Suppressor macrophage treated with lipopolysaccharide for 4 hours (primary cell): ENCODE measurements around the gene KLHL8.

Source experiments
- DNase-seq: peaks from one replicate; pipeline ENCODE4 v3.0.0-alpha.2; 2020

KLHL8 gene

GRCh38 chr4:87220094-87220822 lies at the start of gene KLHL8:
KLHL8 (minus strand) TSS chr4:87220618; CDS start chr4:87195539, 25,079 bp downstream.
- DNase-seq = peak; percentile 94

GRCh38 chr4:87270144-87270543 lies 49.7 kb upstream of the KLHL8 start:
- DNase-seq = peak; percentile 10

- DNase-seq = no peak
These were observed 48.0 kb upstream of the KLHL8 start for GRCh38 chr4:87268411-87268810.

GRCh38 chr4:87266986-87267385 lies 46.6 kb upstream of the KLHL8 start:
- DNase-seq = no peak

GRCh38 chr4:87262886-87263285 lies 42.5 kb upstream of the KLHL8 start:
- no peak for DNase-seq

GRCh38 chr4:87260477-87260876 lies 40.1 kb upstream of the KLHL8 start:
- no peak for DNase-seq

- DNase-seq = no peak
These were observed 38.3 kb upstream of the KLHL8 start for GRCh38 chr4:87258677-87259076.

- no peak for DNase-seq
These were observed 37.1 kb upstream of the KLHL8 start for GRCh38 chr4:87257523-87257922.

GRCh38 chr4:87255755-87256154 lies 35.3 kb upstream of the KLHL8 start:
- DNase-seq = no peak

GRCh38 chr4:87251106-87251505 lies 30.7 kb upstream of the KLHL8 start:
- DNase-seq = no peak

- no peak for DNase-seq
These were observed 29.9 kb upstream of the KLHL8 start for GRCh38 chr4:87250294-87250693.

- no peak for DNase-seq
These were observed 29.1 kb upstream of the KLHL8 start for GRCh38 chr4:87249332-87250019.

- DNase-seq = no peak
These were observed 23.1 kb upstream of the KLHL8 start for GRCh38 chr4:87243426-87244053.

- no peak for DNase-seq
These were observed 20.9 kb upstream of the KLHL8 start for GRCh38 chr4:87241336-87241735.

GRCh38 chr4:87240341-87240740 lies 19.9 kb upstream of the KLHL8 start:
- DNase-seq = no peak

GRCh38 chr4:87239821-87240220 lies 19.4 kb upstream of the KLHL8 start:
- no peak for DNase-seq

- no peak for DNase-seq
These were observed 18.8 kb upstream of the KLHL8 start for GRCh38 chr4:87239194-87239593.

GRCh38 chr4:87236861-87237260 lies 16.4 kb upstream of the KLHL8 start:
- DNase-seq = no peak

GRCh38 chr4:87235020-87235671 lies 14.7 kb upstream of the KLHL8 start:
- no peak for DNase-seq

- no peak for DNase-seq
These were observed 11.8 kb upstream of the KLHL8 start for GRCh38 chr4:87232216-87232615.

GRCh38 chr4:87230806-87231205 lies 10.4 kb upstream of the KLHL8 start:
- no peak for DNase-seq

- DNase-seq = no peak
These were observed 9.6 kb upstream of the KLHL8 start for GRCh38 chr4:87229979-87230378.

- no peak for DNase-seq
These were observed 7.9 kb upstream of the KLHL8 start for GRCh38 chr4:87228262-87228860.
